ENCODE results near the gene KCNJ10.

The KCNJ10 gene

GRCh38 chr1:160025314-160025713 is 44.6 kb downstream of the KCNJ10 start:
- no peak for DNase-seq
- no peak overlapping the region for H3K27ac ChIP-seq (ENCODE audit: insufficient read depth, low read length, poor library complexity, severe bottlenecking)
- H3K9me3 ChIP-seq (ENCODE audit: control insufficient read depth, low read length) = no peaks in the 10 kb centered on the region

GRCh38 chr1:160024195-160024905 is 45.6 kb downstream of the KCNJ10 start:
- Histone ChIP-seq H3K9me3 (ENCODE audit: control insufficient read depth, low read length) (no peaks in the 10 kb centered on the region), H3K27ac (ENCODE audit: insufficient read depth, low read length, poor library complexity, severe bottlenecking) (no peak overlapping the region), H3K27me3 (replicated peaks; ENCODE audit: control insufficient read depth, insufficient read depth, low read length, poor library complexity, severe bottlenecking) (no peaks in the 10 kb centered on the region), H3K4me1 (ENCODE audit: control insufficient read depth, insufficient read depth, low read length, poor library complexity, severe bottlenecking) (no peaks in the 10 kb centered on the region), H3K36me3 (ENCODE audit: control insufficient read depth, insufficient read depth, low read length) (no peaks in the 10 kb centered on the region), H3K4me3 (ENCODE audit: insufficient read depth, low read depth, low read length, poor library complexity, severe bottlenecking) (no peak overlapping the region)
- DNase-seq = no peak

More at GRCh38 chr1:160025314-160025713, 44.6 kb downstream of the KCNJ10 start:
- peaks cover 2% of the 10 kb centered on the region for H3K4me1 ChIP-seq (ENCODE audit: control insufficient read depth, insufficient read depth, low read length, poor library complexity, severe bottlenecking)
- H3K4me3 ChIP-seq (ENCODE audit: insufficient read depth, low read depth, low read length, poor library complexity, severe bottlenecking) = no peak overlapping the region
- H3K36me3 ChIP-seq (ENCODE audit: control insufficient read depth, insufficient read depth, low read length) = no peaks in the 10 kb centered on the region
- H3K27me3 ChIP-seq (replicated peaks; ENCODE audit: control insufficient read depth, insufficient read depth, low read length, poor library complexity, severe bottlenecking) = no peaks in the 10 kb centered on the region

- Histone ChIP-seq H3K4me3 (ENCODE audit: insufficient read depth, low read depth, low read length, poor library complexity, severe bottlenecking) (no peak overlapping the region), H3K27ac (ENCODE audit: insufficient read depth, low read length, poor library complexity, severe bottlenecking) (no peak overlapping the region), H3K36me3 (ENCODE audit: control insufficient read depth, insufficient read depth, low read length) (no peaks in the 10 kb centered on the region), H3K27me3 (replicated peaks; ENCODE audit: control insufficient read depth, insufficient read depth, low read length, poor library complexity, severe bottlenecking) (no peaks in the 10 kb centered on the region), H3K9me3 (ENCODE audit: control insufficient read depth, low read length) (no peaks in the 10 kb centered on the region), H3K4me1 (ENCODE audit: control insufficient read depth, insufficient read depth, low read length, poor library complexity, severe bottlenecking) (no peaks in the 10 kb centered on the region)
- DNase-seq = no peak
These were observed 47.3 kb downstream of the KCNJ10 start for GRCh38 chr1:160022330-160023310.

GRCh38 chr1:160021376-160022074 is 48.4 kb downstream of the KCNJ10 start:
- no peak for DNase-seq
- H3K9me3 ChIP-seq (ENCODE audit: control insufficient read depth, low read length) = no peaks in the 10 kb centered on the region
- no peaks in the 10 kb centered on the region for H3K36me3 ChIP-seq (ENCODE audit: control insufficient read depth, insufficient read depth, low read length)
- no peaks in the 10 kb centered on the region for H3K27me3 ChIP-seq (replicated peaks; ENCODE audit: control insufficient read depth, insufficient read depth, low read length, poor library complexity, severe bottlenecking)
- H3K4me1 ChIP-seq (ENCODE audit: control insufficient read depth, insufficient read depth, low read length, poor library complexity, severe bottlenecking) = no peaks in the 10 kb centered on the region
- no peak overlapping the region for H3K4me3 ChIP-seq (ENCODE audit: insufficient read depth, low read depth, low read length, poor library complexity, severe bottlenecking)
- H3K27ac ChIP-seq (ENCODE audit: insufficient read depth, low read length, poor library complexity, severe bottlenecking) = no peak overlapping the region

GRCh38 chr1:160020196-160020595 is 49.8 kb downstream of the KCNJ10 start:
- Histone ChIP-seq H3K36me3 (ENCODE audit: control insufficient read depth, insufficient read depth, low read length) (no peaks in the 10 kb centered on the region), H3K27me3 (replicated peaks; ENCODE audit: control insufficient read depth, insufficient read depth, low read length, poor library complexity, severe bottlenecking) (no peaks in the 10 kb centered on the region), H3K4me3 (ENCODE audit: insufficient read depth, low read depth, low read length, poor library complexity, severe bottlenecking) (no peak overlapping the region), H3K27ac (ENCODE audit: insufficient read depth, low read length, poor library complexity, severe bottlenecking) (no peak overlapping the region), H3K4me1 (ENCODE audit: control insufficient read depth, insufficient read depth, low read length, poor library complexity, severe bottlenecking) (no peaks in the 10 kb centered on the region), H3K9me3 (ENCODE audit: control insufficient read depth, low read length) (no peaks in the 10 kb centered on the region)
- DNase-seq = no peak

- Histone ChIP-seq H3K27me3 (replicated peaks; ENCODE audit: control insufficient read depth, insufficient read depth, low read length, poor library complexity, severe bottlenecking) (no peaks in the 10 kb centered on the region), H3K4me1 (ENCODE audit: control insufficient read depth, insufficient read depth, low read length, poor library complexity, severe bottlenecking) (no peaks in the 10 kb centered on the region), H3K27ac (ENCODE audit: insufficient read depth, low read length, poor library complexity, severe bottlenecking) (no peak overlapping the region), H3K9me3 (ENCODE audit: control insufficient read depth, low read length) (no peaks in the 10 kb centered on the region), H3K4me3 (ENCODE audit: insufficient read depth, low read depth, low read length, poor library complexity, severe bottlenecking) (no peak overlapping the region), H3K36me3 (ENCODE audit: control insufficient read depth, insufficient read depth, low read length) (no peaks in the 10 kb centered on the region)
- no peak for DNase-seq
These were observed 51.1 kb downstream of the KCNJ10 start for GRCh38 chr1:160018900-160019299.

- no peak overlapping the region for H3K27ac ChIP-seq (ENCODE audit: insufficient read depth, low read length, poor library complexity, severe bottlenecking)
- H3K4me3 ChIP-seq (ENCODE audit: insufficient read depth, low read depth, low read length, poor library complexity, severe bottlenecking) = no peak overlapping the region
- no peak for DNase-seq
- H3K36me3 ChIP-seq (ENCODE audit: control insufficient read depth, insufficient read depth, low read length) = no peaks in the 10 kb centered on the region
- no peaks in the 10 kb centered on the region for H3K9me3 ChIP-seq (ENCODE audit: control insufficient read depth, low read length)
- H3K27me3 ChIP-seq (replicated peaks; ENCODE audit: control insufficient read depth, insufficient read depth, low read length, poor library complexity, severe bottlenecking) = no peaks in the 10 kb centered on the region
- no peaks in the 10 kb centered on the region for H3K4me1 ChIP-seq (ENCODE audit: control insufficient read depth, insufficient read depth, low read length, poor library complexity, severe bottlenecking)
These were observed 51.6 kb downstream of the KCNJ10 start for GRCh38 chr1:160018347-160018746.

- no peaks in the 10 kb centered on the region for H3K4me1 ChIP-seq (ENCODE audit: control insufficient read depth, insufficient read depth, low read length, poor library complexity, severe bottlenecking)
- H3K27me3 ChIP-seq (replicated peaks; ENCODE audit: control insufficient read depth, insufficient read depth, low read length, poor library complexity, severe bottlenecking) = no peaks in the 10 kb centered on the region
- H3K9me3 ChIP-seq (ENCODE audit: control insufficient read depth, low read length) = no peaks in the 10 kb centered on the region
- no peak overlapping the region for H3K4me3 ChIP-seq (ENCODE audit: insufficient read depth, low read depth, low read length, poor library complexity, severe bottlenecking)
- H3K36me3 ChIP-seq (ENCODE audit: control insufficient read depth, insufficient read depth, low read length) = no peaks in the 10 kb centered on the region
- no peak for DNase-seq
- no peak overlapping the region for H3K27ac ChIP-seq (ENCODE audit: insufficient read depth, low read length, poor library complexity, severe bottlenecking)
These were observed 52.4 kb downstream of the KCNJ10 start for GRCh38 chr1:160017592-160017991.

- Histone ChIP-seq H3K9me3 (ENCODE audit: control insufficient read depth, low read length) (no peaks in the 10 kb centered on the region), H3K27me3 (replicated peaks; ENCODE audit: control insufficient read depth, insufficient read depth, low read length, poor library complexity, severe bottlenecking) (no peaks in the 10 kb centered on the region), H3K27ac (ENCODE audit: insufficient read depth, low read length, poor library complexity, severe bottlenecking) (no peak overlapping the region), H3K4me3 (ENCODE audit: insufficient read depth, low read depth, low read length, poor library complexity, severe bottlenecking) (no peak overlapping the region), H3K36me3 (ENCODE audit: control insufficient read depth, insufficient read depth, low read length) (no peaks in the 10 kb centered on the region), H3K4me1 (ENCODE audit: control insufficient read depth, insufficient read depth, low read length, poor library complexity, severe bottlenecking) (no peaks in the 10 kb centered on the region)
- DNase-seq = no peak
These were observed 58.2 kb downstream of the KCNJ10 start for GRCh38 chr1:160011781-160012180.

Measured in effector memory CD4-positive, alpha-beta T cell (primary cell).